IMR-90 (cell line): ENCODE data around the gene MATK. TPM values are rescaled to one million over a fixed set of nuclear protein-coding genes. Genes with fewer than 3 reads are reported as not detected.

ENCODE experiments used
- ATAC-seq: fragments of 200-7000 bp; cut with Tn5 transposase; 2 replicates; pipeline ENCODE4 v1.9.1; 2020; ENCODE audit warnings: low read depth, mild to moderate bottlenecking, moderate library complexity
- BruUV-seq: library from RNA; stranded (reverse); fragments of 400-500 nt; replicated peaks from 2 replicates; lab custom pipeline; 2021; lab: Mats Ljungman, UMichigan
- CTCF ChIA-PET: fragments of 300-600 bp; formaldehyde crosslinking; extraction: SDS; loops from one replicate; lab custom pipeline; 2021; ENCODE audit warnings: antibody characterized with exemption; lab: Yijun Ruan, JAX
- POLR2A ChIA-PET: fragments of 300-600 bp; sonication (Branson Sonifier 250); formaldehyde crosslinking; loops from one replicate; lab custom pipeline; 2022; ENCODE audit warnings: antibody characterized with exemption; ENCODE audit not compliant: unreplicated experiment; lab: Charles Lee
- DNase-seq: peaks from one replicate; pipeline ENCODE4 v3.0.0; 2013
- H2AFZ ChIP-seq: replicated peaks from 2 replicates; pipeline ENCODE3; 2013; ENCODE audit warnings: low read length, mild to moderate bottlenecking; ENCODE audit not compliant: poor library complexity
- H2AK5ac ChIP-seq: 2 replicates; pipeline ENCODE4 v1.6.1; 2013; ENCODE audit warnings: low read depth, low read length, inconsistent platforms
- H2AK9ac ChIP-seq: replicated peaks from 2 replicates; pipeline ENCODE3; 2013; ENCODE audit warnings: mild to moderate bottlenecking, low read depth, low read length, moderate library complexity; ENCODE audit not compliant: poor library complexity
- H2BK120ac ChIP-seq: 2 replicates; pipeline ENCODE4 v1.6.1; 2013; ENCODE audit warnings: low read depth, low read length, inconsistent platforms
- H2BK15ac ChIP-seq: 3 replicates; pipeline ENCODE4 v1.6.1; 2013; ENCODE audit warnings: low read depth, low read length, inconsistent platforms
- H2BK20ac ChIP-seq: 2 replicates; pipeline ENCODE4 v1.6.1; 2013; ENCODE audit warnings: low read depth, mild to moderate bottlenecking, inconsistent platforms, low read length, moderate library complexity
- H2BK5ac ChIP-seq: 2 replicates; pipeline ENCODE4 v1.6.1; 2013; ENCODE audit warnings: mild to moderate bottlenecking, low read depth, low read length, inconsistent platforms; ENCODE audit not compliant: poor library complexity, severe bottlenecking
- H3K14ac ChIP-seq: replicated peaks from 2 replicates; pipeline ENCODE4 v1.6.1; 2013; ENCODE audit warnings: low read depth, low read length, inconsistent platforms
- H3K18ac ChIP-seq: 2 replicates; pipeline ENCODE4 v1.6.1; 2013; ENCODE audit warnings: low read depth, low read length, control low read depth
- H3K23ac ChIP-seq: 2 replicates; pipeline ENCODE4 v1.6.1; 2013; ENCODE audit warnings: low read depth, low read length, inconsistent platforms
- H3K27ac ChIP-seq: 2 replicates; pipeline ENCODE4 v1.5.1; 2013; ENCODE audit warnings: mild to moderate bottlenecking, control low read depth, low read length; ENCODE audit not compliant: insufficient read depth
- H3K27me3 ChIP-seq: 2 replicates; pipeline ENCODE4 v1.6.1; 2013; ENCODE audit warnings: low read length; ENCODE audit not compliant: control insufficient read depth, insufficient read depth
- H3K36me3 ChIP-seq: 2 replicates; pipeline ENCODE4 v1.6.1; 2013; ENCODE audit warnings: low read length, mixed read lengths; ENCODE audit not compliant: control insufficient read depth, insufficient read depth
- H3K4ac ChIP-seq: 2 replicates; pipeline ENCODE4 v1.6.1; 2013; ENCODE audit warnings: low read depth, low read length, inconsistent platforms
- H3K4me1 ChIP-seq: 2 replicates; pipeline ENCODE4 v1.6.1; 2013; ENCODE audit warnings: low read length, mixed read lengths; ENCODE audit not compliant: control insufficient read depth, insufficient read depth
- H3K4me2 ChIP-seq: 2 replicates; pipeline ENCODE4 v1.6.1; 2013; ENCODE audit warnings: low read depth, mild to moderate bottlenecking, control low read depth, low read length, moderate library complexity
- H3K4me3 ChIP-seq: 2 replicates; pipeline ENCODE4 v1.5.1; 2013; ENCODE audit warnings: low read depth, mild to moderate bottlenecking, control low read depth, low read length, moderate library complexity; ENCODE audit not compliant: insufficient read depth
- H3K56ac ChIP-seq: 2 replicates; pipeline ENCODE4 v1.6.1; 2013; ENCODE audit warnings: low read length, inconsistent platforms; ENCODE audit not compliant: insufficient read depth; ENCODE audit errors: extremely low read depth
- H3K79me1 ChIP-seq, 2 experiments: 2 replicates each; pipeline ENCODE4 v1.6.1; 2013; ENCODE audit warnings: low read length in 2 of 2, inconsistent platforms in 1 of 2, low read depth in 1 of 2
- H3K9ac ChIP-seq: 2 replicates; pipeline ENCODE4 v1.6.1; 2013; ENCODE audit warnings: low read depth, low read length, control low read depth
- H3K9me1 ChIP-seq: 2 replicates; pipeline ENCODE4 v1.6.1; 2013; ENCODE audit warnings: low read length, inconsistent platforms; ENCODE audit not compliant: insufficient read depth
- H3K9me3 ChIP-seq: 2 replicates; pipeline ENCODE4 v1.6.1; 2013; ENCODE audit warnings: low read length; ENCODE audit not compliant: control insufficient read depth, insufficient read depth
- H4K20me1 ChIP-seq: 2 replicates; pipeline ENCODE4 v1.6.1; 2013; ENCODE audit warnings: low read length, inconsistent platforms; ENCODE audit not compliant: insufficient read depth
- H4K5ac ChIP-seq: 2 replicates; pipeline ENCODE4 v1.6.1; 2013; ENCODE audit warnings: mild to moderate bottlenecking, low read depth, low read length, control low read depth
- H4K8ac ChIP-seq, 2 experiments: 2 replicates each; pipeline ENCODE4 v1.6.1; 2013; ENCODE audit warnings: low read depth in 2 of 2, low read length in 2 of 2, control low read depth in 1 of 2, inconsistent platforms in 1 of 2
- H4K91ac ChIP-seq: 2 replicates; pipeline ENCODE4 v1.6.1; 2013; ENCODE audit warnings: low read depth, low read length, inconsistent platforms; ENCODE audit not compliant: insufficient read depth
- CEBPB ChIP-seq: IDR thresholded peaks from 2 replicates; pipeline ENCODE4 v1.6.1; 2012; ENCODE audit warnings: low read depth, low read length, improper control_type of control experiment
- CHD1 ChIP-seq: IDR thresholded peaks from 2 replicates; pipeline ENCODE4 v1.6.1; 2012; ENCODE audit warnings: low read depth, low read length, improper control_type of control experiment
- CTCF ChIP-seq: conservative IDR thresholded peaks from 2 replicates; pipeline ENCODE4 v1.5.1; 2012; ENCODE audit warnings: mild to moderate bottlenecking, low read depth, low read length, improper control_type of control experiment
- FOS ChIP-seq: fragments of 150-350 bp; IDR thresholded peaks from 2 replicates; pipeline ENCODE4 v1.6.1; 2016; ENCODE audit warnings: low read depth, low read length
- MAFK ChIP-seq: IDR thresholded peaks from 2 replicates; pipeline ENCODE4 v1.6.1; 2012; ENCODE audit warnings: low read depth, low read length, improper control_type of control experiment
- MAZ ChIP-seq: IDR thresholded peaks from 2 replicates; pipeline ENCODE4 v1.6.1; 2012; ENCODE audit warnings: low read depth, mild to moderate bottlenecking, low read length, improper control_type of control experiment, moderate library complexity, borderline replicate concordance
- NFE2L2 ChIP-seq: fragments of 150-350 bp; IDR thresholded peaks from 2 replicates; pipeline ENCODE4 v1.6.1; 2016; ENCODE audit warnings: low read depth, mild to moderate bottlenecking, low read length
- POLR2A ChIP-seq: IDR thresholded peaks from 2 replicates; pipeline ENCODE4 v1.6.1; 2012; ENCODE audit warnings: mild to moderate bottlenecking, low read depth, low read length
- RAD21 ChIP-seq: IDR thresholded peaks from 2 replicates; pipeline ENCODE4 v1.6.1; 2012; ENCODE audit warnings: low read length, improper control_type of control experiment
- RFX5 ChIP-seq: IDR thresholded peaks from 2 replicates; pipeline ENCODE4 v1.8.0; 2012; ENCODE audit warnings: low read depth, mild to moderate bottlenecking, low read length, moderate library complexity
- SMC3 ChIP-seq: fragments of 150-350 bp; IDR thresholded peaks from 2 replicates; pipeline ENCODE4 v1.6.1; 2016; ENCODE audit warnings: low read depth, mild to moderate bottlenecking, antibody characterized with exemption, low read length, moderate library complexity
- WGBS, 2 experiments: methylation state at CpG; one replicate each; pipeline versions ENCODE4 v1.1.5 to v1.1.7; 2013; ENCODE audit warnings: missing lambda C conversion rate in 2 of 2; ENCODE audit not compliant: insufficient read length in 1 of 2; ENCODE audit errors: extremely low coverage in 2 of 2; 5-methylcytosine and 5-hydroxymethylcytosine counted together
- dilution Hi-C: fragments of 300-500 bp; cut with HindIII; formaldehyde crosslinking; loops from one replicate; pipeline ENCODE4 v1.14.3; 2018; ENCODE audit warnings: low sequenced_read_pairs; ENCODE audit not compliant: unreplicated experiment
- in situ Hi-C: fragments of 300-500 bp; cut with MboI; formaldehyde crosslinking; loops from 3 replicates; pipeline ENCODE4 v1.14.3; 2019; ENCODE audit warnings: low sequenced_read_pairs, inconsistent platforms, mixed read lengths
- intact Hi-C: fragments of 100-400 bp; cut with micrococcal nuclease; formaldehyde crosslinking; loops from 2 replicates; pipeline ENCODE4 v1.10.0; 2022
- polyA plus RNA-seq, 3 experiments: library from polyadenylated mRNA; depleted of rRNA; stranded (reverse); fragments of >200 nt; gene quantifications; 2 replicates each; pipeline ENCODE4 v1.2.3, GENCODE V29; 2012; ENCODE audit warnings: low replicate concordance in 1 of 3
- total RNA-seq: library from RNA; depleted of rRNA; stranded (reverse); fragments of >200 nt; gene quantifications from 2 replicates; pipeline ENCODE4 v1.2.3, GENCODE V29; 2012
- TF ChIP-seq, protein P1 (sequence below): fragments of 150-350 bp; IDR thresholded peaks from 2 replicates; pipeline ENCODE4 v1.6.1; 2016; ENCODE audit warnings: low read depth, mild to moderate bottlenecking, low read length, moderate library complexity, borderline replicate concordance

Gene MATK
- total and polyA plus RNA-seq, 2 of the 4 experiments (the other 2 are of a cell fraction): not detected

DNA sequence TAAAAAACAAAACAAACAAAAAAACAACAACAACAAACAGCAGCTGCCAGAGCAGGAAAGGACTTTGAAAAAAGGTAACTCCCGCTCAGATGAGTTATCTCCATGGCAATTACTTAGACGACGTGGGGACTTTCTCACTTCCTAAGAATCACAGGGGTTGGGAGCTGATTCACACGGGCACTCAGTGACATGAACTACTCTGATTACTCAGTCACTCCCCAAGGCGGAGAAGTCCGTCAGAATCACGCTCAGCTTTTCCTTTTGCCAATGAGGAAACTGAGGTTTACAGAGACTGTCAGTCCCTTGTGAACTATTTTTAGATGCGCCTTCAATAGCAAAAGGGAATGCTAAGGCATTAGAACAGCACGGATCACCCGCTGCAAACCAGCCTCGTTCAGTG lies 32.3 kb upstream of the MATK start:
- Histone ChIP-seq H3K79me1 (no peaks in the 10 kb centered on the region), H3K4me2 (peak overlapping the region; percentile 28; the same call in 1 of the 2 replicates), H3K9ac (no peak overlapping the region), H3K9me1 (0 out of 2 replicates have a peak, but pooled peaks cover 2% of the 10 kb centered on the region), H2BK120ac (no peak overlapping the region), H3K18ac (no peak overlapping the region), H4K20me1 (no peaks in the 10 kb centered on the region), H3K27ac (no peak overlapping the region), H3K4ac (no peak overlapping the region), H3K36me3 (no peaks in the 10 kb centered on the region), H3K14ac (no peak overlapping the region), H2AK5ac (no peak overlapping the region), H3K23ac (no peak overlapping the region), H2AFZ (peak overlapping the region; percentile 11), H4K91ac (no peak overlapping the region), H4K8ac (no peak overlapping the region), H3K4me3 (no peak overlapping the region), H2BK5ac (no peak overlapping the region), H2BK20ac (no peak overlapping the region), H4K5ac (no peak overlapping the region), H3K4me1 (no peaks in the 10 kb centered on the region), H2BK15ac (no peak overlapping the region), H3K9me3 (no peaks in the 10 kb centered on the region), H3K27me3 (peaks cover 9% of the 10 kb centered on the region), H2AK9ac (no peak overlapping the region), H3K56ac (no peak overlapping the region)
- POLR2A ChIA-PET: no interaction called here
- CTCF ChIA-PET: no interaction called here
- intact Hi-C loops (no loop called here), in situ Hi-C loops (no loop called here), dilution Hi-C loops (no loop called here)
- no TSS peak for BruUV-seq
- WGBS, 2 experiments: 35% methylated on average over 7 of the region's 11 CpGs; no CpG with 5 or more reads in 1 of the 2 experiments
- TF ChIP-seq NFE2L2 (no peak), POLR2A (no peak), MAZ (no peak), MAFK (no peak), FOS (no peak), RAD21 (no peak), SMC3 (no peak), CHD1 (no peak), RFX5 (no peak), CEBPB (no peak), CTCF (no peak)
- TF ChIP-seq, protein P1, sequence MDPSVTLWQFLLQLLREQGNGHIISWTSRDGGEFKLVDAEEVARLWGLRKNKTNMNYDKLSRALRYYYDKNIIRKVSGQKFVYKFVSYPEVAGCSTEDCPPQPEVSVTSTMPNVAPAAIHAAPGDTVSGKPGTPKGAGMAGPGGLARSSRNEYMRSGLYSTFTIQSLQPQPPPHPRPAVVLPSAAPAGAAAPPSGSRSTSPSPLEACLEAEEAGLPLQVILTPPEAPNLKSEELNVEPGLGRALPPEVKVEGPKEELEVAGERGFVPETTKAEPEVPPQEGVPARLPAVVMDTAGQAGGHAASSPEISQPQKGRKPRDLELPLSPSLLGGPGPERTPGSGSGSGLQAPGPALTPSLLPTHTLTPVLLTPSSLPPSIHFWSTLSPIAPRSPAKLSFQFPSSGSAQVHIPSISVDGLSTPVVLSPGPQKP: no peak
- peak; percentile 31 for DNase-seq
- peak; percentile 21; the same call in 1 of the 2 replicates for ATAC-seq
